T-helper 2 cell treated with Interferon-gamma antibody and Interleukin-4, amounts not matched to agents 5 μg/mL and 100 μg/mL, for 36 hours (primary cell): ENCODE data around the gene RFX5.

Experiments
- DNase-seq: peaks from one replicate; pipeline ENCODE4 v3.0.0; 2021; ENCODE audit warnings: low spot score
- H3K27ac Mint-ChIP-seq: one replicate; pipeline ENCODE4 v1.8.0; 2021; ENCODE audit warnings: mild to moderate bottlenecking, mixed read lengths
- H3K27me3 Mint-ChIP-seq: one replicate; pipeline ENCODE4 v1.8.0; 2021; ENCODE audit warnings: low read depth, mixed read lengths
- H3K36me3 Mint-ChIP-seq: one replicate; pipeline ENCODE4 v1.8.0; 2021; ENCODE audit warnings: low read depth, mixed read lengths
- H3K4me1 Mint-ChIP-seq: one replicate; pipeline ENCODE4 v1.8.0; 2021; ENCODE audit warnings: low read depth, mixed read lengths
- H3K4me3 Mint-ChIP-seq: one replicate; pipeline ENCODE4 v1.8.0; 2022; ENCODE audit warnings: mild to moderate bottlenecking, moderate library complexity, mixed read lengths
- H3K9me3 Mint-ChIP-seq: one replicate; pipeline ENCODE4 v1.8.0; 2021; ENCODE audit warnings: mixed read lengths

Gene RFX5

GRCh38 chr1:151318975-151319374 lies 28.1 kb downstream of the RFX5 start:
- Mint-ChIP-seq H3K4me1 (peaks cover 8% of the 10 kb centered on the region), H3K27ac (no peak overlapping the region), H3K4me3 (no peak overlapping the region), H3K9me3 (no peaks in the 10 kb centered on the region), H3K27me3 (no peaks in the 10 kb centered on the region), H3K36me3 (peaks cover 30% of the 10 kb centered on the region)
- no peak for DNase-seq

- peaks cover 35% of the 10 kb centered on the region for H3K36me3 Mint-ChIP-seq
- no peak overlapping the region for H3K4me3 Mint-ChIP-seq
- H3K27ac Mint-ChIP-seq = no peak overlapping the region
- no peaks in the 10 kb centered on the region for H3K27me3 Mint-ChIP-seq
- H3K4me1 Mint-ChIP-seq = peaks cover 18% of the 10 kb centered on the region
- H3K9me3 Mint-ChIP-seq = no peaks in the 10 kb centered on the region
- no peak for DNase-seq
Measured at GRCh38 chr1:151315565-151316235, 31.4 kb downstream of the RFX5 start.

GRCh38 chr1:151314137-151314875 lies 32.7 kb downstream of the RFX5 start:
- no peaks in the 10 kb centered on the region for H3K9me3 Mint-ChIP-seq

GRCh38 chr1:151313501-151313900 lies 33.6 kb downstream of the RFX5 start:
- no peak overlapping the region for H3K4me3 Mint-ChIP-seq
- H3K27me3 Mint-ChIP-seq = no peaks in the 10 kb centered on the region
- no peak for DNase-seq
- no peak overlapping the region for H3K27ac Mint-ChIP-seq
- peaks cover 18% of the 10 kb centered on the region for H3K4me1 Mint-ChIP-seq
- no peaks in the 10 kb centered on the region for H3K9me3 Mint-ChIP-seq
- peaks cover 37% of the 10 kb centered on the region for H3K36me3 Mint-ChIP-seq

More at GRCh38 chr1:151314137-151314875, 32.7 kb downstream of the RFX5 start:
- Mint-ChIP-seq H3K27ac (no peak overlapping the region), H3K36me3 (peaks cover 36% of the 10 kb centered on the region), H3K4me3 (no peak overlapping the region), H3K27me3 (no peaks in the 10 kb centered on the region), H3K4me1 (peaks cover 18% of the 10 kb centered on the region)
- no peak for DNase-seq

- H3K27me3 Mint-ChIP-seq = no peaks in the 10 kb centered on the region
- no peak for DNase-seq
- peaks cover 18% of the 10 kb centered on the region for H3K4me1 Mint-ChIP-seq
- peaks cover 43% of the 10 kb centered on the region for H3K36me3 Mint-ChIP-seq
- no peaks in the 10 kb centered on the region for H3K9me3 Mint-ChIP-seq
- H3K4me3 Mint-ChIP-seq = no peak overlapping the region
- H3K27ac Mint-ChIP-seq = peak overlapping the region; percentile 34
Measured at GRCh38 chr1:151312826-151313225, 34.2 kb downstream of the RFX5 start.

- H3K27me3 Mint-ChIP-seq = no peaks in the 10 kb centered on the region
- peaks cover 43% of the 10 kb centered on the region for H3K36me3 Mint-ChIP-seq
- peaks cover 18% of the 10 kb centered on the region for H3K4me1 Mint-ChIP-seq
- no peak overlapping the region for H3K4me3 Mint-ChIP-seq
- no peaks in the 10 kb centered on the region for H3K9me3 Mint-ChIP-seq
- peak overlapping the region; percentile 67 for H3K27ac Mint-ChIP-seq
- DNase-seq = no peak
Measured at GRCh38 chr1:151312411-151312810, 34.6 kb downstream of the RFX5 start.

- DNase-seq = peak; percentile 86
- Mint-ChIP-seq H3K9me3 (no peaks in the 10 kb centered on the region), H3K27ac (peak overlapping the region; percentile 67), H3K36me3 (peaks cover 47% of the 10 kb centered on the region), H3K4me1 (peaks cover 18% of the 10 kb centered on the region), H3K4me3 (no peak overlapping the region), H3K27me3 (no peaks in the 10 kb centered on the region)
Measured at GRCh38 chr1:151311589-151312331, 35.3 kb downstream of the RFX5 start.

- no peaks in the 10 kb centered on the region for H3K27me3 Mint-ChIP-seq
- H3K4me1 Mint-ChIP-seq = peaks cover 18% of the 10 kb centered on the region
- DNase-seq = no peak
- H3K36me3 Mint-ChIP-seq = peaks cover 54% of the 10 kb centered on the region
- H3K4me3 Mint-ChIP-seq = no peak overlapping the region
- no peaks in the 10 kb centered on the region for H3K9me3 Mint-ChIP-seq
- peak overlapping the region; percentile 67 for H3K27ac Mint-ChIP-seq
Measured at GRCh38 chr1:151311011-151311410, 36.0 kb downstream of the RFX5 start.

GRCh38 chr1:151309811-151310323 lies 37.2 kb downstream of the RFX5 start:
- H3K36me3 Mint-ChIP-seq = peaks cover 55% of the 10 kb centered on the region
- no peak overlapping the region for H3K4me3 Mint-ChIP-seq
- peaks cover 18% of the 10 kb centered on the region for H3K4me1 Mint-ChIP-seq
- DNase-seq = no peak
- H3K27me3 Mint-ChIP-seq = no peaks in the 10 kb centered on the region
- H3K9me3 Mint-ChIP-seq = no peaks in the 10 kb centered on the region
- H3K27ac Mint-ChIP-seq = no peak overlapping the region

- Mint-ChIP-seq H3K27me3 (no peaks in the 10 kb centered on the region), H3K36me3 (peaks cover 53% of the 10 kb centered on the region), H3K4me3 (no peak overlapping the region), H3K27ac (no peak overlapping the region), H3K4me1 (no peaks in the 10 kb centered on the region), H3K9me3 (no peaks in the 10 kb centered on the region)
- no peak for DNase-seq
Measured at GRCh38 chr1:151294742-151295462, 52.1 kb downstream of the RFX5 start.

GRCh38 chr1:151293093-151293492 lies 54.0 kb downstream of the RFX5 start:
- Mint-ChIP-seq H3K27ac (no peak overlapping the region), H3K4me1 (no peaks in the 10 kb centered on the region), H3K36me3 (peaks cover 49% of the 10 kb centered on the region), H3K9me3 (no peaks in the 10 kb centered on the region), H3K4me3 (no peak overlapping the region), H3K27me3 (no peaks in the 10 kb centered on the region)
- no peak for DNase-seq

GRCh38 chr1:151292207-151293030 lies 54.6 kb downstream of the RFX5 start:
- Mint-ChIP-seq H3K9me3 (no peaks in the 10 kb centered on the region), H3K36me3 (peaks cover 42% of the 10 kb centered on the region), H3K4me1 (no peaks in the 10 kb centered on the region), H3K27me3 (no peaks in the 10 kb centered on the region), H3K27ac (no peak overlapping the region), H3K4me3 (no peak overlapping the region)
- no peak for DNase-seq
